ENCODE data around the gene PAPOLA.

Gene PAPOLA

GRCh38 chr14:96486705-96487104 is 15.5 kb upstream of the PAPOLA start:
- Histone ChIP-seq H3K4me2 (ENCODE audit: low read depth, low read length) (no peak overlapping the region), H3K4me3 (ENCODE audit: low read length) (no peak overlapping the region), H3K9me2 (replicated peaks; ENCODE audit: insufficient read depth, low read length) (no peaks in the 10 kb centered on the region), H2AFZ (ENCODE audit: low read length) (no peak overlapping the region), H3K36me3 (replicated peaks; ENCODE audit: insufficient read depth, low read length) (no peaks in the 10 kb centered on the region), H3F3A (ENCODE audit: insufficient read depth, low read length) (no peaks in the 10 kb centered on the region), H3K27ac (ENCODE audit: low read length) (no peak overlapping the region), H3K9ac (ENCODE audit: low read length) (no peak overlapping the region), H3K79me2 (ENCODE audit: low read length) (no peaks in the 10 kb centered on the region), H3K4me1 (ENCODE audit: low read length) (no peaks in the 10 kb centered on the region), H4K20me1 (ENCODE audit: insufficient read depth, low read length) (no peaks in the 10 kb centered on the region), H3K27me3 (replicated peaks; ENCODE audit: insufficient read depth, low read length) (no peaks in the 10 kb centered on the region), H3K9me3 (replicated peaks; ENCODE audit: insufficient read depth, low read length) (no peaks in the 10 kb centered on the region)
- no peak for DNase-seq
- TF ChIP-seq EZH2phosphoT487 (IDR thresholded peaks at IDR 0.05; ENCODE audit: low read length) (no peak), EZH2 (optimal IDR thresholded peaks at IDR 0.05; ENCODE audit: low read depth, low read length) (no peak), CTCF (IDR thresholded peaks at IDR 0.05; ENCODE audit: low read length) (no peak)

- no peak for TF ChIP-seq EZH2 (optimal IDR thresholded peaks at IDR 0.05; ENCODE audit: low read depth, low read length)
- TF ChIP-seq CTCF (IDR thresholded peaks at IDR 0.05; ENCODE audit: low read length): no peak
- no peak for TF ChIP-seq EZH2phosphoT487 (IDR thresholded peaks at IDR 0.05; ENCODE audit: low read length)
- Histone ChIP-seq H3K36me3 (replicated peaks; ENCODE audit: insufficient read depth, low read length) (no peaks in the 10 kb centered on the region), H3K9me3 (replicated peaks; ENCODE audit: insufficient read depth, low read length) (no peaks in the 10 kb centered on the region), H2AFZ (ENCODE audit: low read length) (no peak overlapping the region), H3K4me2 (ENCODE audit: low read depth, low read length) (no peak overlapping the region), H3F3A (ENCODE audit: insufficient read depth, low read length) (no peaks in the 10 kb centered on the region), H3K27ac (ENCODE audit: low read length) (no peak overlapping the region), H3K4me3 (ENCODE audit: low read length) (no peak overlapping the region), H3K27me3 (replicated peaks; ENCODE audit: insufficient read depth, low read length) (no peaks in the 10 kb centered on the region), H4K20me1 (ENCODE audit: insufficient read depth, low read length) (no peaks in the 10 kb centered on the region), H3K79me2 (ENCODE audit: low read length) (no peaks in the 10 kb centered on the region), H3K4me1 (ENCODE audit: low read length) (no peaks in the 10 kb centered on the region), H3K9ac (ENCODE audit: low read length) (no peak overlapping the region), H3K9me2 (replicated peaks; ENCODE audit: insufficient read depth, low read length) (no peaks in the 10 kb centered on the region)
- DNase-seq: no peak
Observed at GRCh38 chr14:96489327-96489726, 12.9 kb upstream of the PAPOLA start.

DNA sequence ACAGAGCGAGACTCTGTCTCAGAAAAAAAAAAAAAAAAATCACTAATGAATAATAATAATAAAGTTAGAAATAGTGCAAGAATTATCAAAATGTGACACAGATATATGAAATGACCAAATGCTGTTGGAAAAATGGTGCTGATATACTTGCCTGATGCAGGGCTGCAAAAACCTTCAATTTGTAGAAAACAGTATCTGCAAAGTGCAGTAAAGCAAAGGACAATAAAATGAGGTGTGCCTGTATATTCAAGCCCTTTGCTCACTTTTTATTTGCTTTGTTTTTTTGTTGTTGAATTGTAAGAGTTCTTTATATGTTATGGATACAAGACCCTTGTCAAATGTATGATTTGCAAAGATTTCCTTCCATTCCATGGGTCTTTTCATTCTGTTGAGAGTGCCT is 9.0 kb upstream of the PAPOLA start:
- Histone ChIP-seq H3K4me3 (ENCODE audit: low read length) (no peak overlapping the region), H3K9me2 (replicated peaks; ENCODE audit: insufficient read depth, low read length) (no peaks in the 10 kb centered on the region), H3K27me3 (replicated peaks; ENCODE audit: insufficient read depth, low read length) (no peaks in the 10 kb centered on the region), H3K36me3 (replicated peaks; ENCODE audit: insufficient read depth, low read length) (no peaks in the 10 kb centered on the region), H2AFZ (ENCODE audit: low read length) (no peak overlapping the region), H3K4me1 (ENCODE audit: low read length) (peaks cover 10% of the 10 kb centered on the region), H3F3A (ENCODE audit: insufficient read depth, low read length) (0 out of 2 replicates have a peak, but pooled peaks cover 3% of the 10 kb centered on the region), H3K9ac (ENCODE audit: low read length) (no peak overlapping the region), H3K4me2 (ENCODE audit: low read depth, low read length) (no peak overlapping the region), H4K20me1 (ENCODE audit: insufficient read depth, low read length) (no peaks in the 10 kb centered on the region), H3K27ac (ENCODE audit: low read length) (no peak overlapping the region), H3K79me2 (ENCODE audit: low read length) (no peaks in the 10 kb centered on the region), H3K9me3 (replicated peaks; ENCODE audit: insufficient read depth, low read length) (no peaks in the 10 kb centered on the region)
- no peak for TF ChIP-seq EZH2phosphoT487 (IDR thresholded peaks at IDR 0.05; ENCODE audit: low read length)
- TF ChIP-seq EZH2 (optimal IDR thresholded peaks at IDR 0.05; ENCODE audit: low read depth, low read length): no peak
- TF ChIP-seq CTCF (IDR thresholded peaks at IDR 0.05; ENCODE audit: low read length): no peak
- DNase-seq: no peak
